ENCODE data around the gene PYGM. TPM values are rescaled to one million over a fixed set of nuclear protein-coding genes. Genes with fewer than 3 reads are reported as not detected.

PYGM gene
- total RNA-seq, 2 experiments from 2014 or later: 2.2 TPM

DNA sequence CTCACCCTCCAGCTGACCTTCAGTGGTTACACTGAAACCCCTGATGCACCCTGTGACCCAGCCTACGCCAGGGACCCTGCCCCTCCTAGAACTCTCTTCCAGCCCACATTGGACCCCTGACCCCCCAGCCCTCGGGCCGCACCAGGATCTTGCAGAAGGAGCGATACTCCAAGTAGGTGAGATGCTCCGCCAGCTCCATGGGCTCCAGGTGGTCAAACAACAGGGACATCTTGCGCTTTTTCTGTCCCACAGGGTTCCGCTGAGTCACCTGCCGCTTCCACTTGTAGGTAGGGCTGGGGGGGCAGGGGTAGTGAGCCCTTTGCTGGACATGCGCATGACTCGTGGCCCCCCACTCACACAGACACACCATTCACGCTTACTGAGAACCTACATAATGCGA is 19.9 kb downstream of the PYGM start:
- Histone ChIP-seq H4K20me1 (ENCODE audit: insufficient read depth, low read length) (0 out of 2 replicates have a peak, but pooled peaks cover 7% of the 10 kb centered on the region), H3K4me3 (ENCODE audit: low read depth, low read length, poor library complexity, severe bottlenecking) (no peak overlapping the region), H3K9me2 (ENCODE audit: insufficient read depth, low read length) (no peaks in the 10 kb centered on the region), H2AFZ (ENCODE audit: low read length) (no peak overlapping the region), H3K4me1 (ENCODE audit: insufficient read depth, low read length, poor library complexity, severe bottlenecking) (peaks cover 18% of the 10 kb centered on the region), H3K79me2 (ENCODE audit: insufficient read depth, low read depth, low read length) (peaks cover 6% of the 10 kb centered on the region; the same call in 1 of the 2 replicates), H3K27ac (ENCODE audit: low read depth, low read length, poor library complexity, severe bottlenecking) (no peak overlapping the region), H3K4me2 (ENCODE audit: low read length) (no peak overlapping the region), H3K9me3 (ENCODE audit: low read length) (no peaks in the 10 kb centered on the region), H3K36me3 (ENCODE audit: insufficient read depth, low read length) (peaks cover 67% of the 10 kb centered on the region)
- ChIA-PET POLR2A (no interaction called here), CTCF (ENCODE audit: unreplicated experiment) (no interaction called here)
- no TSS peak for BruUV-seq (replicated peaks)
- intact Hi-C loops (cut with micrococcal nuclease; ENCODE audit: unreplicated experiment): loop anchor here (5.0 kb wide), 2 partner anchors 53 to 137 kb away; partner anchors contain the start of gene EHD1
- TF ChIP-seq, protein P1, sequence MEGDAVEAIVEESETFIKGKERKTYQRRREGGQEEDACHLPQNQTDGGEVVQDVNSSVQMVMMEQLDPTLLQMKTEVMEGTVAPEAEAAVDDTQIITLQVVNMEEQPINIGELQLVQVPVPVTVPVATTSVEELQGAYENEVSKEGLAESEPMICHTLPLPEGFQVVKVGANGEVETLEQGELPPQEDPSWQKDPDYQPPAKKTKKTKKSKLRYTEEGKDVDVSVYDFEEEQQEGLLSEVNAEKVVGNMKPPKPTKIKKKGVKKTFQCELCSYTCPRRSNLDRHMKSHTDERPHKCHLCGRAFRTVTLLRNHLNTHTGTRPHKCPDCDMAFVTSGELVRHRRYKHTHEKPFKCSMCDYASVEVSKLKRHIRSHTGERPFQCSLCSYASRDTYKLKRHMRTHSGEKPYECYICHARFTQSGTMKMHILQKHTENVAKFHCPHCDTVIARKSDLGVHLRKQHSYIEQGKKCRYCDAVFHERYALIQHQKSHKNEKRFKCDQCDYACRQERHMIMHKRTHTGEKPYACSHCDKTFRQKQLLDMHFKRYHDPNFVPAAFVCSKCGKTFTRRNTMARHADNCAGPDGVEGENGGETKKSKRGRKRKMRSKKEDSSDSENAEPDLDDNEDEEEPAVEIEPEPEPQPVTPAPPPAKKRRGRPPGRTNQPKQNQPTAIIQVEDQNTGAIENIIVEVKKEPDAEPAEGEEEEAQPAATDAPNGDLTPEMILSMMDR (conservative IDR thresholded peaks at IDR 0.05; ENCODE audit: low read length): no peak
- TF ChIP-seq EZH2phosphoT487 (IDR thresholded peaks at IDR 0.05; ENCODE audit: borderline replicate concordance, low read depth, low read length): no peak
- no peak for DNase-seq (ENCODE audit: low spot score)

- Histone ChIP-seq H3K4me3 (ENCODE audit: low read depth, low read length, poor library complexity, severe bottlenecking) (no peak overlapping the region), H3K9me3 (ENCODE audit: low read length) (no peaks in the 10 kb centered on the region), H3K27ac (ENCODE audit: low read depth, low read length, poor library complexity, severe bottlenecking) (no peak overlapping the region), H3K36me3 (ENCODE audit: insufficient read depth, low read length) (peaks cover 91% of the 10 kb centered on the region), H3K9me2 (ENCODE audit: insufficient read depth, low read length) (no peaks in the 10 kb centered on the region), H3K79me2 (ENCODE audit: insufficient read depth, low read depth, low read length) (no peaks in the 10 kb centered on the region), H2AFZ (ENCODE audit: low read length) (no peak overlapping the region), H3K4me2 (ENCODE audit: low read length) (no peak overlapping the region), H4K20me1 (ENCODE audit: insufficient read depth, low read length) (no peaks in the 10 kb centered on the region), H3K4me1 (ENCODE audit: insufficient read depth, low read length, poor library complexity, severe bottlenecking) (peaks cover 5% of the 10 kb centered on the region)
- BruUV-seq (replicated peaks): no TSS peak
- no peak for DNase-seq (ENCODE audit: low spot score)
- intact Hi-C loops (cut with micrococcal nuclease; ENCODE audit: unreplicated experiment): no loop called here
- TF ChIP-seq EZH2phosphoT487 (IDR thresholded peaks at IDR 0.05; ENCODE audit: borderline replicate concordance, low read depth, low read length): no peak
- TF ChIP-seq, protein P1 (conservative IDR thresholded peaks at IDR 0.05; ENCODE audit: low read length): no peak
- POLR2A ChIA-PET: no interaction called here
- CTCF ChIA-PET (ENCODE audit: unreplicated experiment): no interaction called here
Measured at GRCh38 chr11:64736654-64737053, 23.1 kb downstream of the PYGM start.

DNA sequence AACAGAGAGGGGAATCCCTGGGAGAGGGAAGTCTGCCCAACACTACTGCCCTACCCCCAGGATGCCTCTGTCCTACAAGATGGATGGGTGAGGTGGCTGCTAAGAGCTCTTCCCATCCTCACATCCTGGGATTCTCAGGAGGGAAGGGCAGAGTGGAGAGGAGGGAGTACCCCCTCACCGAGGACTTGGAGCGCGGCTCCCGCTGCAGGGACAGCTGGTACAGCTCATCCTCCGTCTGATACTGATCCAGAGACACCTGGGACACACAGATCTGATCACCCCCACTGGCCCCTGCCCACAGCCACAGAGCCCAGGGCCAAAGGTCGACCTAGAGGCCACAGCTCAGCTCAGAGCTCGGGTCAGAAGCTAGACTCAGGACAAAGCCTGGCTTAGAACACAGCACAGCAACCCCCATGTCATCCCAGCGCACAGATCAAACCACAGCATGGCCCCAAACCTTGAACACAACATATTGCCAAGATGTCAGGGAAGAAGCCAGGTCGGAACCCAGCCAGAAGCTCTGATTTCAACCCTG is 24.0 kb downstream of the PYGM start:
- Histone ChIP-seq H3K27ac (ENCODE audit: low read depth, low read length, poor library complexity, severe bottlenecking) (no peak overlapping the region), H3K79me2 (ENCODE audit: insufficient read depth, low read depth, low read length) (no peaks in the 10 kb centered on the region), H3K9me2 (ENCODE audit: insufficient read depth, low read length) (no peaks in the 10 kb centered on the region), H3K9me3 (ENCODE audit: low read length) (no peaks in the 10 kb centered on the region), H4K20me1 (ENCODE audit: insufficient read depth, low read length) (no peaks in the 10 kb centered on the region), H2AFZ (ENCODE audit: low read length) (no peak overlapping the region), H3K36me3 (ENCODE audit: insufficient read depth, low read length) (peaks cover 89% of the 10 kb centered on the region), H3K4me1 (ENCODE audit: insufficient read depth, low read length, poor library complexity, severe bottlenecking) (no peaks in the 10 kb centered on the region), H3K4me3 (ENCODE audit: low read depth, low read length, poor library complexity, severe bottlenecking) (no peak overlapping the region), H3K4me2 (ENCODE audit: low read length) (no peak overlapping the region)
- no TSS peak for BruUV-seq (replicated peaks)
- ChIA-PET CTCF (ENCODE audit: unreplicated experiment) (no interaction called here), POLR2A (no interaction called here)
- DNase-seq (ENCODE audit: low spot score): no peak
- intact Hi-C loops (cut with micrococcal nuclease; ENCODE audit: unreplicated experiment): no loop called here
- TF ChIP-seq EZH2phosphoT487 (IDR thresholded peaks at IDR 0.05; ENCODE audit: borderline replicate concordance, low read depth, low read length): no peak
- TF ChIP-seq, protein P1 (conservative IDR thresholded peaks at IDR 0.05; ENCODE audit: low read length): no peak

Measured in OCI-LY7 (cell line).